ENCODE data around the gene RUNX2. TPM values are rescaled to one million over a fixed set of nuclear protein-coding genes. Genes with fewer than 3 reads are reported as not detected.

RUNX2 gene
- total and polyA plus RNA-seq, 9 donors, result 0.34 to 2.0 (median 0.67) TPM

DNA sequence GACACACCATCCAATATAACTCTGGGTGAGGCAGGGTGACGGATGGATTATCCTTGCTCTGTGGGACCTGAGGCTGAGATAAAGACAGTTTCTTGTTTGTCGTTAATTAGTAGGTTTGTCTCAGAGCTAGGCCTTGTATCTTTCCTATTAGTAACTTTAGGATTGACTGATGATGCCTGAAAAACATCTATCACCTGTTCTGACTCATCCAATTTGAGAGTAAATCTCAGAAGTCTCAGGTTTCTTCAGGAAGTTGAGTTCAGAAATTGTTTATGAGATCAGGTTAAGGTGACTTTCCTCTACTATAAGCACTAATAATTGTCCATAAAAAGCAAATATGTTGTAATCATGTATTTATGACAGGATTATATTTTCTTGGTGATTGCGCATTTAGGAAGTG, 179.1 kb downstream of the RUNX2 start:
- no peak for DNase-seq
- no peaks in the 10 kb centered on the region for H3K36me3 ChIP-seq (ENCODE audit: control insufficient read depth, insufficient read depth, low read length)
- no peak overlapping the region for H3K4me3 ChIP-seq (ENCODE audit: low read length)
- H3K27me3 ChIP-seq (ENCODE audit: control insufficient read depth, insufficient read depth, low read length), result no peaks in the 10 kb centered on the region
- WGBS (ENCODE audit: insufficient coverage), result no CpG with 5 or more reads among the region's 3 CpGs
- H3K27ac ChIP-seq (ENCODE audit: low read length), result no peak overlapping the region
- no peaks in the 10 kb centered on the region for H3K4me1 ChIP-seq (ENCODE audit: control insufficient read depth, insufficient read depth, low read length)
- H3K9me3 ChIP-seq (replicated peaks; ENCODE audit: control insufficient read depth, low read depth, low read length), result no peaks in the 10 kb centered on the region

DNA sequence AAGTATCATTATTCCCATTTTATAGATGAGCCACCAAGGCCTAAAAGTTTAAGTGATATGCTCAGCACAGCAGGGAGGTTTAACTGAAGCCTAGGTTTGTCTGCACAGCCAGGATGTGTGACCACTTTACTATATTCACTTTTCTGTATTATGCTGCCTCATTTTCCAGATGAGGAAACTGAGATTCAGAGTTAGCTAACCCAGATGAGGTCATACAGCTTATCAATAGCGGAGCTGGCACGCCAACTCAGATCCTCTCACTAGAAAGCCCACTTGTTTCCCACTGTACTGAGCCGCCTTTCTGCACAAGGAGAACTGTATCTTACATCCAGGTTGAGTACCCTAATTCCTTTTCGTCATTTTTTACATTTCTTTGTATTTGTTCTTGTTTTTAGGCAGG, 181.3 kb downstream of the RUNX2 start:
- 83% methylated on average over 2 of the region's 4 CpGs for WGBS (ENCODE audit: insufficient coverage)
- H3K4me1 ChIP-seq (ENCODE audit: control insufficient read depth, insufficient read depth, low read length), result peaks cover 6% of the 10 kb centered on the region
- H3K27me3 ChIP-seq (ENCODE audit: control insufficient read depth, insufficient read depth, low read length), result no peaks in the 10 kb centered on the region
- no peak overlapping the region for H3K4me3 ChIP-seq (ENCODE audit: low read length)
- H3K9me3 ChIP-seq (replicated peaks; ENCODE audit: control insufficient read depth, low read depth, low read length), result no peaks in the 10 kb centered on the region
- H3K27ac ChIP-seq (ENCODE audit: low read length), result no peak overlapping the region
- DNase-seq, result no peak
- no peaks in the 10 kb centered on the region for H3K36me3 ChIP-seq (ENCODE audit: control insufficient read depth, insufficient read depth, low read length)

DNA sequence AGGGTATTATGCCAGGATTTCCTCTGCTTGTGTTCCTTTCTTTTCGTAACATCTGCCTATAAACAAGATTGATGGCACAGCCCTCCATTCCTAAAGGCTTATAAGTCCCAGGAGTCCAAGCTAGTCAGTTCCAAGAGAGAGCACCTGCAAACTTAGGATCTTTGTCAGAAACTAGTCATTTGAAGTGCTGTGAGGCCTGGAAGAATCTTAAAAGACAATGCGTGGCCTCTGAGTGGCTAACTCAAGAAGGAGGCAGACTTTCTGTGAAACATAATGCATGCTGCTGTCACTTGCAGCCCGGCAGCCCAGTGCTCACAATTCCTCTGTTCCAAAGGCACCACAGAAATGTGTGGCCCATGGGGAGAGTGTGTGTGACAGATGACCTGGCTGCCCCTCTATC, 184.6 kb downstream of the RUNX2 start:
- no peak overlapping the region for H3K4me3 ChIP-seq (ENCODE audit: low read length)
- 48% methylated on average over 2 of the region's 3 CpGs for WGBS (ENCODE audit: insufficient coverage)
- no peaks in the 10 kb centered on the region for H3K9me3 ChIP-seq (replicated peaks; ENCODE audit: control insufficient read depth, low read depth, low read length)
- peak; percentile 49 for DNase-seq
- H3K27ac ChIP-seq (ENCODE audit: low read length), result peak overlapping the region; percentile 45
- H3K27me3 ChIP-seq (ENCODE audit: control insufficient read depth, insufficient read depth, low read length), result no peaks in the 10 kb centered on the region
- peaks cover 6% of the 10 kb centered on the region for H3K4me1 ChIP-seq (ENCODE audit: control insufficient read depth, insufficient read depth, low read length)
- no peaks in the 10 kb centered on the region for H3K36me3 ChIP-seq (ENCODE audit: control insufficient read depth, insufficient read depth, low read length)

DNA sequence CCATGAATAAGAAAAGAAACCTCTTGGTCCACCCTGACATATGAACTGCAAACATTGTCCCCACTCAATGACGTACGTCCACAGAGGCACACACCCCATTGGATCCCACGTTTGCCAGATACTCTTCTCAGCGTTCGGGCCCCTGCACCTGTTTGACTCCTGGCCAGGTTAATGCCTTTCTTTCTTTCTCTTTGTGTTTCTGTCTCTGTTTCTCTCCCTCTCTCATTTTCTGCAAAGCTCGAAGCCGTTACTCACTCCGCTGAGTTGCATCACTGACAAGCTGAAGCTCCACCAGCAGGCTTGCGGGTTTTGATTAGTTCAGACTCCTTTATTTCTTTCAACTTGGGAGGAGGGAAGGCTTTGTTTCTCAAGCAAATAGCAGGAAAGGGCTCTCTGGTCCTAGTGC, 185.1 kb downstream of the RUNX2 start:
- H3K27me3 ChIP-seq (ENCODE audit: control insufficient read depth, insufficient read depth, low read length), result no peaks in the 10 kb centered on the region
- H3K4me1 ChIP-seq (ENCODE audit: control insufficient read depth, insufficient read depth, low read length), result peaks cover 6% of the 10 kb centered on the region
- peak overlapping the region; percentile 45 for H3K27ac ChIP-seq (ENCODE audit: low read length)
- peak; percentile 55 for DNase-seq
- no peak overlapping the region for H3K4me3 ChIP-seq (ENCODE audit: low read length)
- H3K9me3 ChIP-seq (replicated peaks; ENCODE audit: control insufficient read depth, low read depth, low read length), result no peaks in the 10 kb centered on the region
- no peaks in the 10 kb centered on the region for H3K36me3 ChIP-seq (ENCODE audit: control insufficient read depth, insufficient read depth, low read length)
- 36% methylated on average over 5 of the region's 9 CpGs for WGBS (ENCODE audit: insufficient coverage)

DNA sequence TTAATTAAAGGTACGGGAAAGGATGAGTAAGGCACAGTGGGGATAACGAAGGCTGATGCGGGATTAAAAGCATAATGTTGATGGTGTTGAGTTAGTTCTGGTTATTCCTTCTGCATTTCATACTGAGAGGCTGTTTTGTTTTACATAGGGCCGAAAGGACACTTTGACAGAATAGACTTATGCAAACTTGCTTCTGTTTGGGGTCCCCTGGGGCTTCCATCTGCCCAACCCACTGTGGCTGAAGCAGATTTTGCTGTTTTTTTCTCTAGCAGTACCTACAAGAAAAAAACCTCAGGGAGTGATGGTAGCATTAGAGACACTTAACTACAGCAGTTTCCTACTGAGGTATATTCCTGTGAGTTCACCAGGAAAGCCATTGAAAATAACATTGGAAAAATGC, 185.7 kb downstream of the RUNX2 start:
- DNase-seq, result no peak
- H3K4me1 ChIP-seq (ENCODE audit: control insufficient read depth, insufficient read depth, low read length), result peaks cover 6% of the 10 kb centered on the region
- no peaks in the 10 kb centered on the region for H3K36me3 ChIP-seq (ENCODE audit: control insufficient read depth, insufficient read depth, low read length)
- H3K27me3 ChIP-seq (ENCODE audit: control insufficient read depth, insufficient read depth, low read length), result no peaks in the 10 kb centered on the region
- H3K27ac ChIP-seq (ENCODE audit: low read length), result no peak overlapping the region
- H3K4me3 ChIP-seq (ENCODE audit: low read length), result no peak overlapping the region
- WGBS (ENCODE audit: insufficient coverage), result 88% methylated on average over 4 of the region's 4 CpGs
- no peaks in the 10 kb centered on the region for H3K9me3 ChIP-seq (replicated peaks; ENCODE audit: control insufficient read depth, low read depth, low read length)

DNA sequence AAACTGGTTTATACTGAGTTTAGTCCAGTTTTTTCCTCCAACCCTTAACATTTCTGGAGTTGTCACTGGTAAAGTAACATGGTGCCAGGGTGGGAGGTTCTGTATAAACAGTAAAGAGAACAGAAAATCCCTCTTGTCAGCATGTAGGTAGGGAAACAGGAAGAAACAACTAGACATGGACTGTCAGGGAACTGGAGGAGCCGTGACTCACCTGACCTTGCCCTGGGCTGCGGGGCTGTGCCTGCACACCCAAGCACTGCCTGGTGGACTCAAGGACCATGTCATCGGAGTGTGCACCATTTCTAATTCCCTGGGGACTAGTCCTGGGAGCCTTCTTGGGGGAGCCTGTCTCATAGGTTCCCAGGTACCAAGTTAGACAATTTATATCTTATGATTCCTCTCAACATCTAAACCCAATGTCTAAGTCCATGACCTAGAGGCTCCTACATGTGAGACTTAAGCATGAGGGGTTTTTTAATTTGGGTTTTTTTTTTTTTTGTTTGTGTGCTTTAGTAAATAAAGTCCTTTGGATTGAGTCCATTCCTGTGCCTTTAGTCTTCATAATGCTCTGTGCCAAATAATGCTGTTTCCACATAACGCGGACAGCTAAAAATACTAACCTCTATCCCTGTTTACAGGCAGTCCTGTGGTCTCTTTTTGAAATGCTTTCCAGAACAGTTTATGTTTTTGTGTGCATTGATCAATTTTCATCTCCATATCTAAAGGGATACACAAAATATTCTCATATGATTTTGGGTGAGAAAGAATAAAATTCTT, 186.5 kb downstream of the RUNX2 start:
- Histone ChIP-seq H3K27me3 (ENCODE audit: control insufficient read depth, insufficient read depth, low read length) (no peaks in the 10 kb centered on the region), H3K36me3 (ENCODE audit: control insufficient read depth, insufficient read depth, low read length) (no peaks in the 10 kb centered on the region), H3K27ac (ENCODE audit: low read length) (no peak overlapping the region), H3K4me3 (ENCODE audit: low read length) (no peak overlapping the region), H3K9me3 (replicated peaks; ENCODE audit: control insufficient read depth, low read depth, low read length) (no peaks in the 10 kb centered on the region), H3K4me1 (ENCODE audit: control insufficient read depth, insufficient read depth, low read length) (peaks cover 6% of the 10 kb centered on the region)
- WGBS (ENCODE audit: insufficient coverage), result 100% methylated on average over 2 of the region's 5 CpGs
- DNase-seq, result no peak

DNA sequence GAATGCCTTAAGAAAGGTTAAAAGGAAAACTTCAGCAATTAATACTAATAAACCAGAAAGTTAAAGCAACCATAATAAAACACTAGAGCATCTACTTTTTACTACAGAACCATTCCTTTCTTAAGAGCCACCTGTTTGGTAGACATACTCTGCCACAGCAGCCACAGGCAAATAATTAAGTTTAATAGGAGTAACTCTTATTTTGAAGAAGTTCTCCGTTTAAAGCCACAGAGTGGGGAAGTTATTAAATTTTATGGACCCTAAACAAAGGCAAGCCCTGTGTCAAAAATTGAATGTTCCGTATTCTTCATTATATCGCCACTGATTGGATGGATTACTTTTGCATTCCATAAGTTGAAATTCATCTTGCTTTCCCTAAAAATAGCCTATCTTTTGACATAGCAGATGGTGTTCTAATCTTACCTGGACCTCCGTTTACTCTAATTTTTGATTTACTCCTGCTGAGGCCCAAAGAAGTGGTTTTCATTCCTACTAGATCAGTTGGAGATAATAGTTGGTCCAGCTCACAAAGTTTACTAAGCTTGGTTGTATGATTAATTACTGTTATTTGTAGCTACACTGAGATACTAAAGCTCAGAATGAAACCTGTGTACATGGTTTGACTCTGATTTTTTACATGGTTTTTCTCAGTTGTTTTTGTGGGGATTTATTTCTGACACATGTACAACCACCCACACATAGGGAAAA, 190.0 kb downstream of the RUNX2 start:
- 60% methylated on average over 2 of the region's 4 CpGs for WGBS (ENCODE audit: insufficient coverage)

DNA sequence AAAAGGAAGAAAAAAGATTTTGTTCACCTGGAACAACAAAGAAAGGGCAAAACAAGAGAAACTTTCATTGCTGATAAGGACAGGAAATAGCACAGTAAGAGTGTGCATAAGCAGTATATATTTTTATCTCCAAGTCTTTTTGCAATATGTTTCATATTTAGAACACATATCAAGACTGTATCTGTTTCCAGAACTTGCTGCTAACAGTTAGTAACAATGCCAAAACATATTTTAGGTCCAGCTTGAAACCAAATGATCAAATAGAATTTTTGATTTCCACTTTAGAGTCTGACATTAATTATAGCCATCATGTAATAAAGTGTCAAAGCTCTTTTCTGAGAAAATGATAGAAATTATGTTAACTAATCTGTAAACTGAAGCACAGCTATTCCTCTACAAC, 193.1 kb downstream of the RUNX2 start:
- Histone ChIP-seq H3K36me3 (ENCODE audit: control insufficient read depth, insufficient read depth, low read length) (no peaks in the 10 kb centered on the region), H3K4me1 (ENCODE audit: control insufficient read depth, insufficient read depth, low read length) (no peaks in the 10 kb centered on the region), H3K9me3 (replicated peaks; ENCODE audit: control insufficient read depth, low read depth, low read length) (no peaks in the 10 kb centered on the region), H3K27ac (ENCODE audit: low read length) (no peak overlapping the region), H3K27me3 (ENCODE audit: control insufficient read depth, insufficient read depth, low read length) (no peaks in the 10 kb centered on the region), H3K4me3 (ENCODE audit: low read length) (no peak overlapping the region)
- no peak for DNase-seq

More for the DNA sequence above, 190.0 kb downstream of the RUNX2 start:
- Histone ChIP-seq H3K27me3 (ENCODE audit: control insufficient read depth, insufficient read depth, low read length) (no peaks in the 10 kb centered on the region), H3K9me3 (replicated peaks; ENCODE audit: control insufficient read depth, low read depth, low read length) (no peaks in the 10 kb centered on the region), H3K4me3 (ENCODE audit: low read length) (no peak overlapping the region), H3K27ac (ENCODE audit: low read length) (no peak overlapping the region), H3K4me1 (ENCODE audit: control insufficient read depth, insufficient read depth, low read length) (peaks cover under 1% of the 10 kb centered on the region), H3K36me3 (ENCODE audit: control insufficient read depth, insufficient read depth, low read length) (no peaks in the 10 kb centered on the region)
- no peak for DNase-seq

DNA sequence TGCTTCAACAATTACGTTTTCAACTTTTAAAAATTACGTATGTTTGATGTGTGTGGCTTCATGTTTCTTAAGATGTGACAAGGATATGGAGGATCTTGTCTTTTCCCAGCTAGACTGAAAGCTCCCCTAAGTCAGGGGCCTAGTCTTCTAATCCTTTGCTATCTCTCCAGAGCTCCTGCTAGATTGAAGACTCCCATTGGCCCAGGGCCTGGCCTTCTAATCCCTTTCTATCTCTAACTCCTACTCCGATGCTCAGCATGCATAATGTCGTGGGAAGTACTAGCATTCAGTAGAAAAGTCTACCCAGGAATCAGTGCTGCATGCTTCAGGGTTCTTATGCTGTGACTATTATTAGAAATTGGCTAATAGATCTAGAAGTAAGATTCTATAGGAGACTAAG, 194.4 kb downstream of the RUNX2 start:
- H3K27ac ChIP-seq (ENCODE audit: low read length), result no peak overlapping the region
- H3K9me3 ChIP-seq (replicated peaks; ENCODE audit: control insufficient read depth, low read depth, low read length), result no peaks in the 10 kb centered on the region
- WGBS (ENCODE audit: insufficient coverage), result no CpG with 5 or more reads among the region's 4 CpGs
- H3K27me3 ChIP-seq (ENCODE audit: control insufficient read depth, insufficient read depth, low read length), result no peaks in the 10 kb centered on the region
- H3K4me3 ChIP-seq (ENCODE audit: low read length), result no peak overlapping the region
- no peaks in the 10 kb centered on the region for H3K4me1 ChIP-seq (ENCODE audit: control insufficient read depth, insufficient read depth, low read length)
- no peak for DNase-seq
- no peaks in the 10 kb centered on the region for H3K36me3 ChIP-seq (ENCODE audit: control insufficient read depth, insufficient read depth, low read length)

DNA sequence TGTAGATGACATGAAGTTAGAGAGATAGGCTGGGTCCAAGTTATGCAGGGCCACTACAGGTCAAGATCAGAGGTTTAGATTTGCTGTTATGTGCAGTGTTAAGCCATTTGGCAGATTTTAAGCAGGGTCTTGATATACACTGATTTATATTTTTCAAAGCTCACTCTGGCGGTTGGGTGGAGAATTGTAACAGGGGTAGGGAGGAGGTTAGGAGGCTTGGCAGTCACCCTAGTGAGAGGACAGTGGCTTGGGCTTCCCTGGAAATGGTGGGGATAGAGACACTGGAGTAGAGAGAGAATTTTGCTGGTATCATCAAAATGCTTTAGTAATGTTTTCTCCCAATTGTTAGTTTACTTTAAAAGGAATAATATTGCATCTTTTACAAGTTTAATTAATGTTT, 199.1 kb downstream of the RUNX2 start:
- Histone ChIP-seq H3K27ac (ENCODE audit: low read length) (no peak overlapping the region), H3K9me3 (replicated peaks; ENCODE audit: control insufficient read depth, low read depth, low read length) (no peaks in the 10 kb centered on the region), H3K4me3 (ENCODE audit: low read length) (no peak overlapping the region), H3K36me3 (ENCODE audit: control insufficient read depth, insufficient read depth, low read length) (no peaks in the 10 kb centered on the region), H3K4me1 (ENCODE audit: control insufficient read depth, insufficient read depth, low read length) (peaks cover under 1% of the 10 kb centered on the region), H3K27me3 (ENCODE audit: control insufficient read depth, insufficient read depth, low read length) (no peaks in the 10 kb centered on the region)
- no peak for DNase-seq
- WGBS (ENCODE audit: insufficient coverage), result no CpG with 5 or more reads among the region's 1 CpG
